HG02759 (cell line): Measurements from ENCODE around the gene TMEM132E.
"Not testable (repeated sequence)": the region's sequence is repeated elsewhere in the genome, so short reads cannot be mapped to it uniquely, and the experiment has no call there.

Experiments used
- ATAC-seq: cut with Tn5 transposase; IDR thresholded peaks from one replicate; pipeline ENCODE4 v1.9.1; 2021; ENCODE audit warnings: mild to moderate bottlenecking, moderate library complexity; ENCODE audit not compliant: unreplicated experiment

The TMEM132E gene

GRCh38 chr17:34579017-34579946 lies at the start of gene TMEM132E:
TMEM132E (plus strand) TSS chr17:34579582; CDS start chr17:34581077, 1,495 bp downstream.
- ATAC-seq, result no peak

- no peak for ATAC-seq
Observed at GRCh38 chr17:34530918-34531317, 48.5 kb upstream of the TMEM132E start.

- no peak for ATAC-seq
Observed at GRCh38 chr17:34532281-34533065, 46.9 kb upstream of the TMEM132E start.

- ATAC-seq, result no peak
Observed at GRCh38 chr17:34533806-34534527, 45.4 kb upstream of the TMEM132E start.

- no peak for ATAC-seq
Observed at GRCh38 chr17:34537445-34537844, 41.9 kb upstream of the TMEM132E start.

GRCh38 chr17:34538582-34538981 lies 40.8 kb upstream of the TMEM132E start:
- ATAC-seq, result not testable (repeated sequence)

GRCh38 chr17:34539881-34540280 lies 39.5 kb upstream of the TMEM132E start:
- no peak for ATAC-seq

GRCh38 chr17:34542700-34543336 lies 36.6 kb upstream of the TMEM132E start:
- no peak for ATAC-seq

- no peak for ATAC-seq
Observed at GRCh38 chr17:34547453-34548063, 31.8 kb upstream of the TMEM132E start.

- no peak for ATAC-seq
Observed at GRCh38 chr17:34549966-34550365, 29.4 kb upstream of the TMEM132E start.

GRCh38 chr17:34553907-34554306 lies 25.5 kb upstream of the TMEM132E start:
- ATAC-seq, result no peak

GRCh38 chr17:34556384-34556783 lies 23.0 kb upstream of the TMEM132E start:
- no peak for ATAC-seq

- ATAC-seq, result no peak
Observed at GRCh38 chr17:34556931-34557330, 22.5 kb upstream of the TMEM132E start.

GRCh38 chr17:34561328-34561727 lies 18.1 kb upstream of the TMEM132E start:
- ATAC-seq, result no peak

GRCh38 chr17:34562387-34562786 lies 17.0 kb upstream of the TMEM132E start:
- no peak for ATAC-seq

GRCh38 chr17:34565713-34566112 lies 13.7 kb upstream of the TMEM132E start:
- ATAC-seq, result no peak

GRCh38 chr17:34566201-34566600 lies 13.2 kb upstream of the TMEM132E start:
- ATAC-seq, result no peak

- no peak for ATAC-seq
Observed at GRCh38 chr17:34566873-34567272, 12.5 kb upstream of the TMEM132E start.

GRCh38 chr17:34567691-34568465 lies 11.5 kb upstream of the TMEM132E start:
- ATAC-seq, result no peak
